HEK293 (cell line): ENCODE measurements around the gene ADM2.

Source experiments
- CTCF ChIP-seq: fragments of 450-650 bp; formaldehyde crosslinking; IDR thresholded peaks from 2 replicates; pipeline ENCODE4 v1.5.1; 2016; ENCODE audit warnings: missing biosample characterization, missing genetic modification characterization
- EGR2 ChIP-seq: fragments of 450-650 bp; formaldehyde crosslinking; IDR thresholded peaks from 2 replicates; pipeline ENCODE4 v1.5.1; 2016; ENCODE audit warnings: low read depth, missing biosample characterization, missing genetic modification characterization

- no peak for TF ChIP-seq CTCF (tag by site-specific recombination)
- no peak for TF ChIP-seq EGR2 (tag by site-specific recombination)
Observed at GRCh38 chr22:50524676-50525103, 43.3 kb downstream of the ADM2 start.
